WERI-Rb-1 (cell line): ENCODE data around the gene AHNAK.

ENCODE experiments used
- DNase-seq: peaks from one replicate; pipeline ENCODE4 v3.0.0-alpha.2; 2020
- H3K27ac ChIP-seq: fragments of 250-450 bp; sonication (Bioruptor Pico); 2 replicates; pipeline ENCODE4 v1.5.1; 2020; ENCODE audit warnings: mild to moderate bottlenecking, moderate library complexity
- H3K27me3 ChIP-seq: fragments of 250-450 bp; sonication (Bioruptor Pico); 2 replicates; pipeline ENCODE4 v1.5.1; 2021; ENCODE audit warnings: mild to moderate bottlenecking, low read depth, moderate library complexity; ENCODE audit not compliant: insufficient read depth, severe bottlenecking
- H3K36me3 ChIP-seq: fragments of 250-450 bp; sonication (Bioruptor Pico); 2 replicates; pipeline ENCODE4 v1.5.1; 2020; ENCODE audit warnings: mild to moderate bottlenecking, moderate library complexity
- H3K4me3 ChIP-seq: 2 replicates; pipeline ENCODE4 v1.5.1; 2011; ENCODE audit warnings: low read depth, mild to moderate bottlenecking, control low read depth, low read length
- H3K9me3 ChIP-seq: fragments of 250-450 bp; sonication (Bioruptor Pico); 2 replicates; pipeline ENCODE4 v1.5.1; 2021; ENCODE audit warnings: mild to moderate bottlenecking, moderate library complexity; ENCODE audit not compliant: severe bottlenecking
- CTCF ChIP-seq: IDR thresholded peaks from 2 replicates; pipeline ENCODE4 v1.5.1; 2011; ENCODE audit warnings: low read depth, mild to moderate bottlenecking, control low read depth, inconsistent platforms, low read length

The AHNAK gene

GRCh38 chr11:62497132-62497801 is 49.3 kb downstream of the AHNAK start:
- peak; percentile 75 for TF ChIP-seq CTCF
- H3K36me3 ChIP-seq: no peaks in the 10 kb centered on the region
- no peak overlapping the region for H3K4me3 ChIP-seq
- H3K9me3 ChIP-seq: no peaks in the 10 kb centered on the region
- no peaks in the 10 kb centered on the region for H3K27me3 ChIP-seq
- H3K27ac ChIP-seq: no peak overlapping the region
- DNase-seq: peak; percentile 31

GRCh38 chr11:62496676-62497075 is 49.9 kb downstream of the AHNAK start:
- Histone ChIP-seq H3K36me3 (no peaks in the 10 kb centered on the region), H3K4me3 (no peak overlapping the region), H3K27me3 (no peaks in the 10 kb centered on the region), H3K27ac (no peak overlapping the region), H3K9me3 (no peaks in the 10 kb centered on the region)
- TF ChIP-seq CTCF: no peak
- no peak for DNase-seq

- DNase-seq: no peak
- Histone ChIP-seq H3K4me3 (no peak overlapping the region), H3K9me3 (no peaks in the 10 kb centered on the region), H3K36me3 (no peaks in the 10 kb centered on the region), H3K27ac (no peak overlapping the region), H3K27me3 (no peaks in the 10 kb centered on the region)
- TF ChIP-seq CTCF: no peak
These were observed 52.4 kb downstream of the AHNAK start for GRCh38 chr11:62494246-62494645.

GRCh38 chr11:62493801-62494200 is 52.8 kb downstream of the AHNAK start:
- H3K27me3 ChIP-seq: no peaks in the 10 kb centered on the region
- no peak for DNase-seq
- no peak overlapping the region for H3K4me3 ChIP-seq
- H3K36me3 ChIP-seq: no peaks in the 10 kb centered on the region
- H3K27ac ChIP-seq: no peak overlapping the region
- no peak for TF ChIP-seq CTCF
- no peaks in the 10 kb centered on the region for H3K9me3 ChIP-seq

- no peak for DNase-seq
- Histone ChIP-seq H3K27me3 (no peaks in the 10 kb centered on the region), H3K36me3 (no peaks in the 10 kb centered on the region), H3K4me3 (no peak overlapping the region), H3K9me3 (no peaks in the 10 kb centered on the region), H3K27ac (no peak overlapping the region)
- no peak for TF ChIP-seq CTCF
These were observed 54.0 kb downstream of the AHNAK start for GRCh38 chr11:62492586-62492985.
